Renal cortical epithelial cell (primary cell): ENCODE measurements around the gene EDEM3. TPM values are rescaled to one million over a fixed set of nuclear protein-coding genes. Genes with fewer than 3 reads are reported as not detected.
"Not testable (repeated sequence)": the region's sequence is repeated elsewhere in the genome, so short reads cannot be mapped to it uniquely, and the experiment has no call there.

ENCODE experiments used
- DNase-seq: peaks from one replicate; pipeline ENCODE4 v3.0.0-alpha.2; 2011; ENCODE audit warnings: low read depth
- total RNA-seq: library from RNA; depleted of rRNA; stranded (reverse); fragments of >200 nt; gene quantifications from 2 replicates; pipeline ENCODE4 v1.2.3, GENCODE V29; 2014

Gene EDEM3
- total RNA-seq, 1 donor from 2014 or later, result 76.7 TPM

DNA sequence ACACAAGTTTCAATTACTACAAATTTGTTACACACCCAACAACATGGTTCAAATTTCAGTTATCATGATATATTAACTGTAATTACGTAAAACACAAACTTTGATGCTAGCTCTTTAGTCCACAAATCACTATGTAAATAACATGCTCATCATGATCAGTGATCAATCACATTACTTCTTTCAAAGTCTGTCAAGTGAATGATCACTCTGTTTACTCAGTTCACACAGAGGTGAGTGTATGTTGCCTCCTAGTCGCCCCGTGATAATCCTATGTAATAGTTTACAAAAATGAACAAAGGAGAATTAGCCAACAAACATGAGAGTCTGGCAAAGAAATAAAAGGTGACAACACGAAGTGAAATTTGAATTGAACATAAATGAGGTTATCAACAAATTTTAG lies 14.3 kb downstream of the EDEM3 start:
- DNase-seq, result no peak

DNA sequence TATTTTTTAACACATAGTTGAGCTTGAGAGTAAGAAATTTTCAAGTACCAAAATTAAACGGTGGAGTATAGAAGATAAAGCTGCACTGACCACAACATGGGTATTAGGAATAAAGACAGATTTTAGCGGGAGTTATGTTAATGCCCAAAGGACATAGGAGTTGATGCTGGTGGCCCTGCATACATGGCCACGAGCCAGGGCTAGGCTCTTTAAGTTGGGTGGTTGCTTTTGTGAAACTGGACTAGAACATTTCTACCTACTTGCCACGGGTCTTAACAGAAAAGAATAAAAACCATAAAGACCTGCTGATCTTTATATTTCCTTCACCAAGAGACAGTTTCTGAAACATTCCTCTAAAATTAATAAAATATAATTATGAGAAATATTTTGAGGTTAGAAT lies 14.9 kb downstream of the EDEM3 start:
- no peak for DNase-seq

DNA sequence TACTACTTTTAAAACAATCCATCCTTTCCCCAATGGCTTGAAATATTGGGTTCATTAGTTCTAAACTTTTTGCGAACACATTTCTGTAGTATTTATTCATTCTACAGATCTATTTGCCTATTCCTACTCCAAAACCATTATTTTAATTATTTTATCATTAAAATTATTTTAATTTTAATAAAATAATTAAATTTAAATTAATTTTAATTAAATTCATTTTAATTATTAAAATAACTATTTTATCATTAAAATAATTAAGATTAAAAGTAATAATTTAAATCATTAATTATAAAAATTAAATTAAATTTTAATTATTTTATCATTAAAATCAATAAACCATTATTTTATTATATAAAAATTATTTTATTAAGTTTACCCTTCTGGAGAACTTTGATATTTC lies 15.6 kb downstream of the EDEM3 start:
- DNase-seq, result no peak

GRCh38 chr1:184734980-184735379 lies 19.7 kb downstream of the EDEM3 start:
- DNase-seq, result no peak

GRCh38 chr1:184724843-184725242 lies 29.8 kb downstream of the EDEM3 start:
- no peak for DNase-seq

DNA sequence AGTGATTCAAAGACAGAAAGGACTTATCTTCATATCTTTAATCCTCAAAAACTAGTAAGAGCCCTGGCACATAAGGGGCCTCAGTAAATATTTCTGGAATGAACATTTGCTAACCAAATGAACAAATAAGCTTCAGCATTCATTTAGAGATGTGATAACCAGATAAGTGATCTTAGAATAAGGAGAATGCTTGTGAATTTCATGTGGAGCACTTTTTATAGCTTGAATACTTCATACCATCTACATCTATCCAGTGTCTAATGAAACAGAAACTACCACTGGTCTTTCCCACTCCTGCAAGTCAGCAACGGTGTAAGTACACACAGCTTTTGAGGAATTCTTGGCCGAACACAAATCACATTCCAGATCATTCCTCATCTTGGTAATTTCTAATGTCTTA lies 38.5 kb downstream of the EDEM3 start:
- DNase-seq, result no peak

DNA sequence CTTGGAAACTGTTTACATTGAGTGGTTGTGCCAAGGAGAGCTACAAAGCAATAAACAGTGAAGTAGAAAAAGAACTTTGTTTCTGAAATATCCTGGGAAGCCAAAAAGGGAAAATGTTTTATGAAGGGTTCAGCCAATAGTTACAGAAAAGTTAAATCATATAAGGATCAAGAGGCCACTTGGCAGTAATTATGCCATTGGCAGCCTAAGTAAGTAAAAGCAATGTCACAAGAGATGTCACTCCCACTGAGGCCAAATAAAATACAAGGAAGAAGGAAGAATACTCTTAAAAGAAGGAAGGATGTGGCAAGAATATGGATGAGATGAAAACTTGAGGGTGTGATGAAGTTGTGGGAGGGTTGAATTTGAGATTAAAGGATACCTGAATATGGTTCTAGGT lies 45.2 kb downstream of the EDEM3 start:
- no peak for DNase-seq

- DNase-seq, result no peak
Measured at GRCh38 chr1:184708084-184708676, 46.5 kb downstream of the EDEM3 start.

DNA sequence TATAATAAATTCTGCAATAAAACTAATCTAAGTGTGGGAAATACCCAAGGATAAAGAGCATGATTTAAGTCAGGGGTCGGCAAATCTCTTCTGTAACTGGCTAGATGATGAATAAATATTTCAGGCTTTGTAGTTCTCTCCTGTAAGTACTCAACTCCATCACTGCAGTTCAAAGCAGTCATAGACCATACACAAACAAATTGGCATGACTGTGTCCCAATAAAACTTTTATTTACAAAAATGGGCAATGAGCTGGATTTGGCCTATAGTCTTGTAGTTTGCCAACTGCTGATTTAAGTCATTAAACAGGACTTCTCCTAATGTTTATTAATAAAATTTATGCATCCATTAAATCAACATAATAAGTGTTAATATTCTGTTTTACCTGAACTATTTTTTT lies 49.4 kb downstream of the EDEM3 start:
- no peak for DNase-seq

DNA sequence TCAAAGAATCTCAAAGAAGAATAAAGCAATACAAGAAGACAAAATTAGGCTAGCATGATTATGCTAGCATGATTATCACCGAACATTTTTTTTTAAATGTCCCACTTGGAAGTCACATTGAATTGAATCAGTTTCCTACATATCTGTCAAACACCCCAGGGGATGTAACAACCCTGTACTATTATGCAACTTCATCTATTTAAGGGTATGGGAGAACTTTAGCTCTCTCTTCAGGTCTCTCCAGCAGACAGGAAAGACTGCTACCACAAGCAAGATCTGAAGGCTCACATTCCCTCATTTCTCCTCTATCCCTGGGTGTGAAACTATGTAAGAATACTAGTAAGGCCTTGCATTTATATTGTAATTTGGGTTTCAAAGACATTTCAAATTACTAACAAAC lies 52.8 kb downstream of the EDEM3 start:
- no peak for DNase-seq

DNA sequence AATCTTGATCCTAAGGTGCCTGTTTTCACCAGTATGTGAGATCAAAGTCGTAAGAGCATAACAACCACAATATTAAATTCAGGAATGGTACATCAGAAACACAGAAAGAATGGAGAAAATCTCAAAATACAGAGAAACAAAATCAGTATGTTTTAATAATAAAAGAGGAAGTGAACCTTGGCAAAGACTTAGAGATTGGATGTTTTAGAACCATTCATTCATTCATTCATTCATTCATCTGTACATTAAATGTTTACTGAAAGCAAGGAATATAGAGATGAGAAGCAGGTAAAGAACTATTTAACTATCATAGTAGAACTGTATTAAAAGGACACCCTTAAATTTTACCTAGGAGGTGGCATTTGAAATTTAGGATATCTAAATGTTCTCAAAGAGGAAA lies 55.7 kb downstream of the EDEM3 start:
- no peak for DNase-seq

GRCh38 chr1:184698016-184698415 lies 56.6 kb downstream of the EDEM3 start:
- DNase-seq, result no peak

DNA sequence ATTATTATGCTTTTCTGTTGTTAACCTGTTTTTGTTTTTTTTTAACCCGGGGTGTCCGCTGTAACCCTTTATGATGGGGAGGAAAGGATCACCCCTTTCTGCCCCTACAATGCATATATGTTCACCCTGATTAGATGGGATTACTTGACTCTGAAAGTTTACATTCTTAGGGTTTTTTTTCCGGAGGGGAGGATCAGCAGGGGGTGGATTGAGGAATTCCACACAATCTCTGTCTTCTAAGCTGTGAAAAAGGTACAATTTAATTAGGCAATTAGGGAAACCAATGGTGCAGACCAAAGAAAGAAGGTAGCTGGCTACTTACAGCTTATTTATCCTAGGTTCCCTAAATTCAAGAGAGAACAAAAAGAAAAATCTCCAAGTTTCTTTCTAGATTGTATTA lies 58.3 kb downstream of the EDEM3 start:
- no peak for DNase-seq

- no peak for DNase-seq
Measured at GRCh38 chr1:184695023-184695422, 59.6 kb downstream of the EDEM3 start.

DNA sequence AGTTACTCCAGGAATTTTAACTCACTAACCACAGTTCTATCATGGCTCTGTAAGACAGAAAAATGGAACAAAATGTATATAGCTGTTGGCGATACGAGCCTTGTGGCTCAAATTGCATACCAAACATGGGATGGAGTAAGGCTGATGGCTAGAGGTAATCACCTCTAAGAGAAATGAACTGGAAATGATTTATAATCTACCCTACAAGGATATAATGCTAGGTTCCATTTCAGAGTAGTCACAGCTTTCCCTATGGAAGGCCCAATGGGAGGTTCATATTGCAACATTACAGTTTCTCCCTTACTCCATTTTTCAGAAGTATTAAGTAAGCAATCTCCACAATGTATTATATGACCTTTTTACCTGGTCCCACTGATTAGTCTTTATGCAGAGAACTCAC lies 61.6 kb downstream of the EDEM3 start:
- DNase-seq, result no peak

GRCh38 chr1:184691719-184692324 lies 62.8 kb downstream of the EDEM3 start:
- peak; percentile 65 for DNase-seq

- peak; percentile 79 for DNase-seq
Measured at GRCh38 chr1:184686540-184686939, 68.1 kb downstream of the EDEM3 start.

GRCh38 chr1:184685116-184685515 lies 69.5 kb downstream of the EDEM3 start:
- DNase-seq, result no peak

DNA sequence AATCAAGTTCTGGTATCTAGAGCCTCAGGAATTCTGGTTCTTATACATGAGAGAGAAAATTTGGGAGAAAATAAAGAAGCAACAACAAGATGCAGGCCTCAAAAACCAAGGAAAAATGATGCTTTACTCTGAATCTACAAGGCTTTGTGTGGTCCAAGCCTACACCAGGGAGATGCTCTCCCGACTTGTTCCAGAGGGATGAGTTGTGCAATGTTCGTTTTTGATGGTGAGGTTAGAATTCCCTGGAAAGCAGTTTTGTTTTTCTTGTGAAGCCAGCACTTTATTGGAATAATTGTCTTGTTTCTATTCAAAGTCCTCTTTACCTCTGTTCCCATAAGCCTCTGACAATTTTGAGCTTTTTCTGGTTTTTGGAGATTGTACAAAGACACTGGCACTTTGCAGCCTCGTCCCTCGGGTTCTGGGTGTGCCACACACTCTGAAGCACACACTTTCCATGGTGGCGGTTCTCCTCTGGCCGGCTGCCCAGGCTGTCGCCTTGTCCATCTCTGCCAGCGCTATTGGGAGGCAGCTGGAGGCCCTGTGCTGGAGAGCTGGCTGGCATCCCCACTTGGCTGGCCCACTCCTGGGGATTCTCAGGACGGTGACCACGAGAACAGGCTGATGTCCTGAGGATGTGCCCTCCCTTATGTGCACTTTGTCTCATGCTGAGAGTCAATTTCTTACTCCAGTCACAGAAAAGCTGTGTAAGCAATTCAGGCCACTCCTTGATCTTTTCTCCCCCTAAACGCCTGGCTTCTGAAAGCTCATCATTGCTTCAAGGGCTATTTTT lies 70.2 kb downstream of the EDEM3 start:
- DNase-seq, result no peak

DNA sequence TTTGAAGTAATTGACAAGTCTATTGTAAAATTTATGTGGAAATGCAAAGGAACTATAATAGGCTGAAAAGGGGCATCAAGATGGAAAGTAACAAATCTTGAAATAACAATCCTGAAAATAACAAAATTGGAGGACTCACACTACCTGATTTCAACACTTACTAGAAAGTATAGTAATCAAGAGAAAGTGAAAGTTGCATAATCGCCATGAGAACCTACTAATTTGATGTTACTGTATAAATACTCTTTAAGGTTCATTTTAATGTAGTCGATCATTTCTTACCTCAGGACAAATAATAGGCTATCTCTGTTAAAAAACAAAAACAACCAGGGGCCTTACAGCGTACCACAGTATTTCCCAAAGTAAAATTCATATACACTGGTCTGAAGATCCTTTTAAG lies 71.7 kb downstream of the EDEM3 start:
- DNase-seq, result no peak

DNA sequence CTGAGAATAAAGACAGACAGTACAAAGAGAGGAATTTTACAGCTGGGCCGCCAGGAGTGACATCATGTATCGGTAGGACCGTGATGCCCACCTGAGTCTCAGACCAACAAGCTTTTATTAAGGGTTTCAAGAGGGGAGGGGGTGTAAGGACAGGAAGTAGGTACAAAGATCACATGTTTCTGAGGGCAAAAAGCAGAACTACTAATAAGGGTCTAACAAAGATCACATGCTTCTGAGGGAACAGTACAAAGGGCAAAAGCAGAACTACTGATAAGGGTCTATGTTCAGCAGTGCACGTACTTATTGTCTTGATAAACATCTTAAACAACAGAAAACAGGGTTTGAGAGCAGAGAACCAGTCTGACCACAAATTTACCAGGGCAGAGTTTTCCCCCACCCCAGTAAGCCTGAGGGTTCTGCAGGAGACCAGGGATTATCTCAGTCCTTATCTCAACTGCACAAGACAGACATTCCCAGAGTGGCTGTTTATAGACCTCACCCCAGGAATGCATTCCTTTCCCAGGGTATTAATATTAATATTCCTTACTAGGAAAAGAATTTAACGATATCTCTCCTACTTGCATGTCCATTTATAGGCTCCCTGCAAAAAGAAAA lies 73.9 kb downstream of the EDEM3 start:
- DNase-seq, result not testable (repeated sequence)

- DNase-seq, result not testable (repeated sequence)
Measured at GRCh38 chr1:184679472-184679871, 75.2 kb downstream of the EDEM3 start.

DNA sequence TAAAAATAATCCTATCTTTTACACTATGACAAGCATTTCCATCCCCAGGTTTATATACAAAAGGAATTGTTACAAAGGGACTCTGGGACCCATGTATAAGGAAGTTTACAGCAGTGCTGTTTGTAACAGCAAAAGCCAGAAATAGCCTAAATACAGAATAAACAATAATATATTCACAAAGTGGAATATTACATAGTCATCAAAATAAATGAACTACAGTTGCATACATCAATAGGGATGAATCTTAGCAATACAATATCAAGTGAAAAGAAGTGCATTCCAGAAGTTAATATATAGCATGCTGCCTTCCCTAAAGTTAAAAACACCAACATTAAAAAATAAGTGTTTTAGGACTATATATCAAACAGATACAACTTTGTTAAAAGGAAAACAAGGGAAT lies 77.3 kb downstream of the EDEM3 start:
- no peak for DNase-seq
